ENCODE results near the gene FAM177B. TPM values are rescaled to one million over a fixed set of nuclear protein-coding genes. Genes with fewer than 3 reads are reported as not detected.
"Not testable (repeated sequence)": the region's sequence is repeated elsewhere in the genome, so short reads cannot be mapped to it uniquely, and the experiment has no call there.

Gene FAM177B
- polyA plus RNA-seq, 3 donors = not detected

- no peak for DNase-seq (ENCODE audit: extremely low read depth in 1 of 11, low read depth in 9 of 11, low spot score in 4 of 11)
Observed at GRCh38 chr1:222734740-222735139, 2.3 kb upstream of the FAM177B start.

GRCh38 chr1:222736470-222736869 is 532 bp upstream of the FAM177B start:
- no peak for DNase-seq (ENCODE audit: extremely low read depth in 1 of 11, low read depth in 9 of 11, low spot score in 4 of 11)

- no peak for DNase-seq (ENCODE audit: extremely low read depth in 1 of 11, low read depth in 9 of 11, low spot score in 4 of 11)
Observed at GRCh38 chr1:222739465-222739864, 2.5 kb downstream of the FAM177B start.

- DNase-seq (ENCODE audit: extremely low read depth in 1 of 11, low read depth in 9 of 11, low spot score in 4 of 11) = no peak
Observed at GRCh38 chr1:222739929-222740328, 2.9 kb downstream of the FAM177B start.

- DNase-seq (ENCODE audit: extremely low read depth in 1 of 11, low read depth in 9 of 11, low spot score in 4 of 11) = not testable (repeated sequence)
Observed at GRCh38 chr1:222741630-222742457, 4.8 kb downstream of the FAM177B start.

- no peak for DNase-seq (ENCODE audit: extremely low read depth in 1 of 11, low read depth in 9 of 11, low spot score in 4 of 11)
Observed at GRCh38 chr1:222749927-222750326, 12.9 kb downstream of the FAM177B start.

- DNase-seq (ENCODE audit: extremely low read depth in 1 of 11, low read depth in 9 of 11, low spot score in 4 of 11) = no peak
Observed at GRCh38 chr1:222750651-222751050, 13.6 kb downstream of the FAM177B start.

- no peak for DNase-seq (ENCODE audit: extremely low read depth in 1 of 11, low read depth in 9 of 11, low spot score in 4 of 11)
Observed at GRCh38 chr1:222751255-222751654, 14.3 kb downstream of the FAM177B start.

GRCh38 chr1:222754366-222755139 is 17.6 kb downstream of the FAM177B start:
- DNase-seq (ENCODE audit: extremely low read depth in 1 of 11, low read depth in 9 of 11, low spot score in 4 of 11) = peak in 1 of 11 donors; percentile 20

GRCh38 chr1:222757646-222758268 is 20.8 kb downstream of the FAM177B start:
- no peak for DNase-seq (ENCODE audit: extremely low read depth in 1 of 11, low read depth in 9 of 11, low spot score in 4 of 11)

GRCh38 chr1:222759451-222760035 is 22.5 kb downstream of the FAM177B start:
- no peak for DNase-seq (ENCODE audit: extremely low read depth in 1 of 11, low read depth in 9 of 11, low spot score in 4 of 11)

GRCh38 chr1:222761083-222761482 is 24.1 kb downstream of the FAM177B start:
- no peak for DNase-seq (ENCODE audit: extremely low read depth in 1 of 11, low read depth in 9 of 11, low spot score in 4 of 11)

GRCh38 chr1:222762178-222762577 is 25.2 kb downstream of the FAM177B start:
- not testable (repeated sequence) for DNase-seq (ENCODE audit: extremely low read depth in 1 of 11, low read depth in 9 of 11, low spot score in 4 of 11)

- no peak for DNase-seq (ENCODE audit: extremely low read depth in 1 of 11, low read depth in 9 of 11, low spot score in 4 of 11)
Observed at GRCh38 chr1:222767152-222767571, 30.2 kb downstream of the FAM177B start.

GRCh38 chr1:222768592-222768991 is 31.6 kb downstream of the FAM177B start:
- DNase-seq (ENCODE audit: extremely low read depth in 1 of 11, low read depth in 9 of 11, low spot score in 4 of 11) = no peak

GRCh38 chr1:222769181-222769580 is 32.2 kb downstream of the FAM177B start:
- no peak for DNase-seq (ENCODE audit: extremely low read depth in 1 of 11, low read depth in 9 of 11, low spot score in 4 of 11)

- no peak for DNase-seq (ENCODE audit: extremely low read depth in 1 of 11, low read depth in 9 of 11, low spot score in 4 of 11)
Observed at GRCh38 chr1:222769971-222770620, 33.1 kb downstream of the FAM177B start.

GRCh38 chr1:222772996-222773379 is 36.0 kb downstream of the FAM177B start:
- no peak for DNase-seq (ENCODE audit: extremely low read depth in 1 of 11, low read depth in 9 of 11, low spot score in 4 of 11)

- no peak for DNase-seq (ENCODE audit: extremely low read depth in 1 of 11, low read depth in 9 of 11, low spot score in 4 of 11)
Observed at GRCh38 chr1:222777463-222777862, 40.5 kb downstream of the FAM177B start.
